ENCODE measurements around the gene GIMAP5. TPM values are rescaled to one million over a fixed set of nuclear protein-coding genes. Genes with fewer than 3 reads are reported as not detected.

Gene GIMAP5
- total RNA-seq, 6 experiments from 2014 or later: 2.9 to 9.8 (median 8.0) TPM

- no peak overlapping the region for H3K27ac ChIP-seq
- WGBS (ENCODE audit: insufficient coverage, low coverage, low lambda C conversion rate, missing lambda C conversion rate): 59% methylated on average over 3 of the region's 4 CpGs
- intact Hi-C loops (cut with DNase I): no loop called here
- no peaks in the 10 kb centered on the region for H3K27me3 ChIP-seq
- no peak overlapping the region for H3K4me3 ChIP-seq
- TF ChIP-seq CTCF (IDR thresholded peaks at IDR 0.05) (no peak), POLR2A (IDR thresholded peaks at IDR 0.05) (no peak)
- H3K36me3 ChIP-seq: no peaks in the 10 kb centered on the region
- H3K4me1 ChIP-seq: no peaks in the 10 kb centered on the region
- peaks cover 0 to 3% (median 0%) of the 10 kb centered on the region in 4 donors for H3K9me3 ChIP-seq
- no peak for DNase-seq
- no peak for ATAC-seq
Observed at GRCh38 chr7:150715293-150715692, 21.9 kb upstream of the GIMAP5 start.

- 44% methylated on average over 4 of the region's 4 CpGs for WGBS (ENCODE audit: insufficient coverage, low coverage, low lambda C conversion rate, missing lambda C conversion rate)
- no peak for DNase-seq
- intact Hi-C loops (cut with DNase I): no loop called here
- Histone ChIP-seq H3K27me3 (no peaks in the 10 kb centered on the region), H3K36me3 (no peaks in the 10 kb centered on the region), H3K9me3 (peaks cover 0 to 3% (median 0%) of the 10 kb centered on the region in 4 donors), H3K4me3 (no peak overlapping the region), H3K27ac (peak overlapping the region; percentile 12 to 68 (median 54)), H3K4me1 (no peaks in the 10 kb centered on the region)
- TF ChIP-seq POLR2A (IDR thresholded peaks at IDR 0.05) (no peak), CTCF (IDR thresholded peaks at IDR 0.05) (no peak)
- no peak for ATAC-seq
Observed at GRCh38 chr7:150715738-150716137, 21.5 kb upstream of the GIMAP5 start.

GRCh38 chr7:150716368-150716767, 20.9 kb upstream of the GIMAP5 start, which contains the start of gene GIMAP1:
Gene GIMAP1 (plus strand): TSS chr7:150716613. CDS start chr7:150719048, 2,435 bp downstream.
- no peak for DNase-seq
- intact Hi-C loops (cut with DNase I): no loop called here
- peak; percentile 76 to 83 (median 81) for ATAC-seq
- no peaks in the 10 kb centered on the region for H3K36me3 ChIP-seq
- no peaks in the 10 kb centered on the region for H3K4me1 ChIP-seq
- WGBS (ENCODE audit: insufficient coverage, low coverage, low lambda C conversion rate, missing lambda C conversion rate): 30% methylated on average over 3 of the region's 5 CpGs
- peak within 1 kb of the TSS; percentile 38 to 49 (median 44) for H3K4me3 ChIP-seq
- H3K9me3 ChIP-seq: peaks cover 0 to 3% (median 0%) of the 10 kb centered on the region in 4 donors
- peak; percentile 30 for TF ChIP-seq POLR2A (IDR thresholded peaks at IDR 0.05)
- no peak for TF ChIP-seq CTCF (IDR thresholded peaks at IDR 0.05)
- H3K27me3 ChIP-seq: no peaks in the 10 kb centered on the region
- H3K27ac ChIP-seq: peak within 1 kb of the TSS; percentile 47 to 68 (median 54)

GRCh38 chr7:150716939-150717338, 20.3 kb upstream of the GIMAP5 start:
- TF ChIP-seq POLR2A (IDR thresholded peaks at IDR 0.05) (no peak), CTCF (IDR thresholded peaks at IDR 0.05) (no peak)
- ATAC-seq (no peak), DNase-seq (no peak)
- 54% methylated on average over 4 of the region's 4 CpGs for WGBS (ENCODE audit: insufficient coverage, low coverage, low lambda C conversion rate, missing lambda C conversion rate)
- H3K9me3 ChIP-seq: peaks cover 0 to 3% (median 0%) of the 10 kb centered on the region in 4 donors
- peak overlapping the region; percentile 47 to 68 (median 54) for H3K27ac ChIP-seq
- intact Hi-C loops (cut with DNase I): no loop called here
- H3K27me3 ChIP-seq: no peaks in the 10 kb centered on the region
- peak overlapping the region; percentile 38 to 49 (median 44) for H3K4me3 ChIP-seq
- H3K36me3 ChIP-seq: no peaks in the 10 kb centered on the region
- no peaks in the 10 kb centered on the region for H3K4me1 ChIP-seq

Measured in right lobe of liver (tissue), 6 donors.